ENCODE data around the gene HTR1E. TPM values are rescaled to one million over a fixed set of nuclear protein-coding genes. Genes with fewer than 3 reads are reported as not detected.

Gene HTR1E, protein sequence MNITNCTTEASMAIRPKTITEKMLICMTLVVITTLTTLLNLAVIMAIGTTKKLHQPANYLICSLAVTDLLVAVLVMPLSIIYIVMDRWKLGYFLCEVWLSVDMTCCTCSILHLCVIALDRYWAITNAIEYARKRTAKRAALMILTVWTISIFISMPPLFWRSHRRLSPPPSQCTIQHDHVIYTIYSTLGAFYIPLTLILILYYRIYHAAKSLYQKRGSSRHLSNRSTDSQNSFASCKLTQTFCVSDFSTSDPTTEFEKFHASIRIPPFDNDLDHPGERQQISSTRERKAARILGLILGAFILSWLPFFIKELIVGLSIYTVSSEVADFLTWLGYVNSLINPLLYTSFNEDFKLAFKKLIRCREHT
- 0.03 TPM in 1 of 2 replicates, not detected in the other for total RNA-seq

DNA sequence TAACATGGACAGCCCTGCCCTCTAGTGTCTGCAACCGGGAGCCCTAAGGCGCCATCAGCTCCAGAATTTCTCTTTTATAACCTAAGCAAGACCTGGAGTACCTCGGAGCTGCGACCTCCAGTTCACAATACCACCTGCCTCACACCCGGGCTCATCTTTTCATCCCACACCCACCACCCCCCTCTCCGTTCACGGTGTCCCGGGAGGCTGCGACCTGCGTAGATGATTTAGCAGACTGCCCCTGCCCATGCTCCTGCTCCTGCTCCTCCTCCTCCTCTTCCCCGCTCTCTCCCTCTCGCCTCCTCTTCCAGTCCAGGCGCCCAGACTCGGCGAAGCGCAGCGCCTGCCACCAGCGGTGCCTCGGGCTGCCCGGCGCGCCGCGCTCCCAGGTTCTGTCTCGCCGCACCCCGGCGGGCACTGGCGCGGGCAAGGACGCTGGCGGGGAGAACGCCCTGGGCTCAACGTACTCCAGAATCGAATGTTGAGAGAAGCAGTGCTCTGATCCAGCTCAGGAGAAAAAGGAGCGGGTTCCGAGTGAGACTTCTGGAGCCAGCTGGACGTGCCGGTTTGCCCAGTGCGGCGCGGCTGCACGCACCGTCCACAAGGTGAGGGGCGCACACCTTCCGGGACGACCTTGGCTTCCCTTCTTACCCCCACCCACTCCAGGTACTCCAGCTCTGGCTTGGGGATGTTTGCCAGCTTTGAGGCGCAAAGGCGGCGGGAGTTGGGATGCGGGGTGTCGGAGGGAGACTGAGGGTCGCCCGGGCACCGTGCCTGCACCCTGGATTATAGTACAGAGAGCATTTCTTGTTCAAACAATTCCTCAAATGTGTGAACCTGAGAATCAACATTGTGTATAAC lies at the start of gene HTR1E:
HTR1E (plus strand) TSS at position 310 of the 861 bp plus-strand sequence. CDS start 77,807 bp downstream, outside the sequence.

Other genes with a start within 250 kb of the HTR1E start
- not detected in 2 replicates for gene CGA, start 157.6 kb downstream of the HTR1E start, total RNA-seq
- gene ZNF292, start 218.0 kb downstream of the HTR1E start, total RNA-seq, result 31.1 and 36.6 TPM in 2 replicates

Data from smooth muscle cell of the pulmonary artery (primary cell).